H1 (cell line): Measurements from ENCODE around the gene LRRC23. TPM values are rescaled to one million over a fixed set of nuclear protein-coding genes. Genes with fewer than 3 reads are reported as not detected.

ENCODE experiments used
- CREB1 ChIP-seq: IDR thresholded peaks from 2 replicates; pipeline ENCODE4 v1.6.1; 2012; ENCODE audit warnings: inconsistent platforms
- CTBP2 ChIP-seq: IDR thresholded peaks from 2 replicates; pipeline ENCODE4 v1.7.0; 2011; ENCODE audit warnings: borderline replicate concordance, mild to moderate bottlenecking, moderate library complexity, mixed read lengths, low read length; ENCODE audit not compliant: insufficient read depth, insufficient read length
- NRF1 ChIP-seq: IDR thresholded peaks from 2 replicates; pipeline ENCODE4 v1.6.1; 2011; ENCODE audit warnings: mild to moderate bottlenecking, low read depth, low read length, improper control_type of control experiment
- PHF8 ChIP-seq: fragments of 200-600 bp; sonication (generic); conservative IDR thresholded peaks from 2 replicates; pipeline ENCODE4 v1.7.1; 2012; ENCODE audit warnings: low read depth, mild to moderate bottlenecking, inconsistent platforms, low read length, moderate library complexity
- SIX5 ChIP-seq: IDR thresholded peaks from 2 replicates; pipeline ENCODE4 v1.6.1; 2011; ENCODE audit warnings: mild to moderate bottlenecking, low read depth, low read length
- SP1 ChIP-seq: IDR thresholded peaks from 2 replicates; pipeline ENCODE4 v1.6.1; 2011; ENCODE audit warnings: low read depth, low read length
- SP2 ChIP-seq: IDR thresholded peaks from 2 replicates; pipeline ENCODE4 v1.6.1; 2012; ENCODE audit warnings: mild to moderate bottlenecking, low read length, inconsistent platforms
- TBP ChIP-seq: IDR thresholded peaks from 2 replicates; pipeline ENCODE4 v1.6.1; 2011; ENCODE audit warnings: low read depth, low read length, improper control_type of control experiment
- TCF12 ChIP-seq: IDR thresholded peaks from 2 replicates; pipeline ENCODE4 v1.6.1; 2011; ENCODE audit warnings: low read depth, mild to moderate bottlenecking, low read length
- polyA plus RNA-seq, 7 experiments: library from polyadenylated mRNA; depleted of rRNA in 3 of 7; stranded (reverse) in 5 of 7; unstranded in 2 of 7; fragments of >200 nt in 5 of 7; fragments of 200-250 nt in 2 of 7; gene quantifications; 1 replicate in 5 of 7; 2 replicates in 1 of 7; 4 replicates in 1 of 7; pipeline versions ENCODE4 v1.2.1 to v1.2.3, GENCODE V29; 2011 to 2013; ENCODE audit warnings: missing spikeins in 2 of 7, mixed read lengths in 2 of 7
- total RNA-seq: library from RNA; stranded (reverse); fragmentation: NEBNext Ultra II Directional; extraction: Animal tissue kit (Norgen Biotek cat#: 25700); gene quantifications from 2 replicates; pipeline ENCODE4 v1.2.1, GENCODE V29; 2021

LRRC23 gene
- total and polyA plus RNA-seq, 2 of the 8 experiments (the other 6 are each of a cell fraction or from before 2014, with no cell fraction given), result 2.5 to 3.6 TPM

DNA sequence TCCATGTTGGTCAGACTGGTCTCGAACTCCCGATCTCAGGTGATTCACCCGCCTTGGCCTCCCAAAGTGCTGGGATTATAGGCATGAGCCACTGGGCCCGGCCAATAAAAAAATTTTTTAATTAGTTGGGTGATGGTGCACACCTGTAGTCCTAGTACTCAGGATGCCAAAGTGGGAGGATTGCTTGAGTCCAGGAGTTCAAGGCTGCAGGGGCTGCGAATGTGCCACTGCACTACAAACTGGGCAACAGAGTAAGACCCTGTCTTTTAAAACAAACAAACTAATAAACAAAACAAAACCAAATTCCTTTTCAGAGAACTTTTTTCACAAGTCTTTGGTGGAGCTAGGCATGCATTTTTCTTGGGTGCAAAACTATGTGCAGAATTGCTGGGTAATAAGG, 21.4 kb upstream of the LRRC23 start (continued):
- no peak for TF ChIP-seq SP1
- TF ChIP-seq SIX5, result no peak
- TF ChIP-seq CTBP2, result no peak
- no peak for TF ChIP-seq PHF8
- no peak for TF ChIP-seq TBP
- TF ChIP-seq CREB1, result no peak
- no peak for TF ChIP-seq SP2
- no peak for TF ChIP-seq NRF1
- TF ChIP-seq TCF12, result no peak
